Activated CD4-positive, alpha-beta memory T cell treated with anti-CD3 and anti-CD28 coated beads for 36 hours (primary cell): ENCODE results near the gene CCR6. TPM values are rescaled to one million over a fixed set of nuclear protein-coding genes. Genes with fewer than 3 reads are reported as not detected.
A peak's percentile ranks its signal among the peaks of the same experiment; 100 is the strongest.

Experiments used
- CTCF ChIA-PET: fragments of 350-600 bp; sonication (Branson Sonifier 250); formaldehyde crosslinking; loops from one replicate; lab custom pipeline; 2021; ENCODE audit warnings: antibody characterized with exemption, inconsistent platforms; lab: Charles Lee
- POLR2A ChIA-PET: fragments of 350-600 bp; sonication (Branson Sonifier 250); formaldehyde crosslinking; loops from one replicate; lab custom pipeline; 2021; ENCODE audit warnings: antibody characterized with exemption; lab: Charles Lee
- DNase-seq: peaks from one replicate; pipeline ENCODE4 v3.0.0-alpha.2; 2020
- H3K27ac Mint-ChIP-seq: one replicate; pipeline ENCODE4 v1.8.0; 2021; ENCODE audit warnings: mixed read lengths
- H3K27me3 Mint-ChIP-seq: one replicate; pipeline ENCODE4 v1.8.0; 2021; ENCODE audit warnings: mixed read lengths
- H3K36me3 Mint-ChIP-seq: one replicate; pipeline ENCODE4 v1.8.0; 2021; ENCODE audit warnings: mixed read lengths
- H3K4me1 Mint-ChIP-seq: one replicate; pipeline ENCODE4 v1.8.0; 2021; ENCODE audit warnings: low read depth, mixed read lengths
- H3K4me3 Mint-ChIP-seq: one replicate; pipeline ENCODE4 v1.8.0; 2021; ENCODE audit warnings: mild to moderate bottlenecking, mixed read lengths
- H3K9me3 Mint-ChIP-seq: one replicate; pipeline ENCODE4 v1.8.0; 2021; ENCODE audit warnings: mixed read lengths
- intact Hi-C: fragments of 100-400 bp; cut with micrococcal nuclease; formaldehyde crosslinking; loops from one replicate; pipeline ENCODE4 v1.15.1; 2023
- total RNA-seq, 2 experiments: library from RNA; stranded (reverse); gene quantifications; one replicate each; pipeline ENCODE4 v1.2.3, GENCODE V29; 2021

CCR6 gene
- total RNA-seq, 2 experiments from 2014 or later = 5.1 to 7.4 TPM

DNA sequence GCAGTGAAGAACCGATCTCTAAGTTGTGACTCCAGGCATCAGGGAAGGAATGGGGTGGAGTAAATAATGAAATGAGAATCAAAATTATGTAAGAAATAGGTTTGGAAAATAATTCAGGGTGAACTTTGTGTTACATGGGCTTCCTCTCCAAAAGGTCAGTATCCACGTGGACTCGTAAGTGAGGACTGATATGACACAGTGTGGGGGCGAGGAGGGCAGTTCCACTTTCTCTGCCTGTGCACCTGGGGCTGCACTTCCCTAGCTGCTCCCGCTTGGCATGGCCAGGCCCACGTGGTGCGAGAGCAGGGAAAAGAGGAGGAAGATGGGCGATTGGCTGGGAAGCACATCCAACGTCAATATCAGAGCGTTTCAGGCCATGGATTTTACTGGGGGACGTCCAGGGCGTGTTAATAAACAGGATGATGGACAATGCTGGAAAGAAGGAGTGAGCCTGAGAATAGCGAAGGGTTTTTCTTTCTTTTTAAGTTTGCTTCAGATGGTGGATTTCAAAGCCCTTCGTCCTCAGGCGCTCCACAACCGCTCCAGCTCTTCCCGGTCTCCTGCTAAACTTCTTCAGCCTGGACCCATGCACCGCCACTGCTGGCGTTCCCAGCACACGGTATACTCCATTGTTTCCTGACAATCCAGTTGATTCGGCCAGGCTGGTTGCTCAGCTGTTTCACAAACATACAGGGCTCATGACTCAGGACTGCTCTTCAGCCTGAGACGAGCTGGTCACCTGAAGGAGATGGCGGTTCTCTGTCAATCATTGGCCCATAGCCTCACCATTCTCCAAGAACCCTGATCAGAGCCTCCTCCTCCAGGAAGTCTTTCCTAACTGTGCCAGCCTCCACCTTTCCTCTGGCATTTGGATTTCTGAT, 11.8 kb downstream of the CCR6 start:
- Mint-ChIP-seq H3K27me3 (no peaks in the 10 kb centered on the region), H3K4me3 (no peak overlapping the region), H3K36me3 (peaks cover 1% of the 10 kb centered on the region), H3K9me3 (no peaks in the 10 kb centered on the region), H3K4me1 (peaks cover 46% of the 10 kb centered on the region), H3K27ac (no peak overlapping the region)
- no peak for DNase-seq
- ChIA-PET POLR2A (no interaction called here), CTCF (interaction anchor here (1.0 to 2.8 kb wide), 2 partner anchors 11 to 15 kb away, joined by 4 to 8 read pairs; partner anchors contain the start of gene CCR6)
- intact Hi-C loops = no loop called here

DNA sequence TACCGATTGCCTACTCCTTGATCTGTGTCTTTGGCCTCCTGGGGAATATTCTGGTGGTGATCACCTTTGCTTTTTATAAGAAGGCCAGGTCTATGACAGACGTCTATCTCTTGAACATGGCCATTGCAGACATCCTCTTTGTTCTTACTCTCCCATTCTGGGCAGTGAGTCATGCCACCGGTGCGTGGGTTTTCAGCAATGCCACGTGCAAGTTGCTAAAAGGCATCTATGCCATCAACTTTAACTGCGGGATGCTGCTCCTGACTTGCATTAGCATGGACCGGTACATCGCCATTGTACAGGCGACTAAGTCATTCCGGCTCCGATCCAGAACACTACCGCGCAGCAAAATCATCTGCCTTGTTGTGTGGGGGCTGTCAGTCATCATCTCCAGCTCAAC, 13.5 kb downstream of the CCR6 start:
- Mint-ChIP-seq H3K27ac (peak overlapping the region; percentile 8), H3K27me3 (no peaks in the 10 kb centered on the region), H3K9me3 (no peaks in the 10 kb centered on the region), H3K36me3 (peaks cover 1% of the 10 kb centered on the region), H3K4me3 (no peak overlapping the region), H3K4me1 (peaks cover 42% of the 10 kb centered on the region)
- ChIA-PET POLR2A (no interaction called here), CTCF (interaction anchor here (0.9 to 1.5 kb wide), 3 partner anchors 13 to 147 kb away, joined by 3 to 4 read pairs (median 4); partner anchors contain the start of gene CCR6)
- DNase-seq = peak; percentile 61
- intact Hi-C loops = no loop called here

DNA sequence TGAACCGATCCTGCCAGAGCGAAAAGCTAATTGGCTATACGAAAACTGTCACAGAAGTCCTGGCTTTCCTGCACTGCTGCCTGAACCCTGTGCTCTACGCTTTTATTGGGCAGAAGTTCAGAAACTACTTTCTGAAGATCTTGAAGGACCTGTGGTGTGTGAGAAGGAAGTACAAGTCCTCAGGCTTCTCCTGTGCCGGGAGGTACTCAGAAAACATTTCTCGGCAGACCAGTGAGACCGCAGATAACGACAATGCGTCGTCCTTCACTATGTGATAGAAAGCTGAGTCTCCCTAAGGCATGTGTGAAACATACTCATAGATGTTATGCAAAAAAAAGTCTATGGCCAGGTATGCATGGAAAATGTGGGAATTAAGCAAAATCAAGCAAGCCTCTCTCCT, 14.2 kb downstream of the CCR6 start:
- CTCF ChIA-PET = interaction anchor here (0.9 to 6.5 kb wide), 5 partner anchors 14 to 362 kb away, joined by 3 to 55 read pairs (median 4); partner anchors contain the start of genes CCR6 and CEP43
- intact Hi-C loops = no loop called here
- no peak overlapping the region for H3K27ac Mint-ChIP-seq
- POLR2A ChIA-PET = no interaction called here
- no peaks in the 10 kb centered on the region for H3K9me3 Mint-ChIP-seq
- peaks cover 1% of the 10 kb centered on the region for H3K36me3 Mint-ChIP-seq
- peak; percentile 9 for DNase-seq
- H3K4me3 Mint-ChIP-seq = no peak overlapping the region
- H3K4me1 Mint-ChIP-seq = peaks cover 46% of the 10 kb centered on the region
- H3K27me3 Mint-ChIP-seq = no peaks in the 10 kb centered on the region

DNA sequence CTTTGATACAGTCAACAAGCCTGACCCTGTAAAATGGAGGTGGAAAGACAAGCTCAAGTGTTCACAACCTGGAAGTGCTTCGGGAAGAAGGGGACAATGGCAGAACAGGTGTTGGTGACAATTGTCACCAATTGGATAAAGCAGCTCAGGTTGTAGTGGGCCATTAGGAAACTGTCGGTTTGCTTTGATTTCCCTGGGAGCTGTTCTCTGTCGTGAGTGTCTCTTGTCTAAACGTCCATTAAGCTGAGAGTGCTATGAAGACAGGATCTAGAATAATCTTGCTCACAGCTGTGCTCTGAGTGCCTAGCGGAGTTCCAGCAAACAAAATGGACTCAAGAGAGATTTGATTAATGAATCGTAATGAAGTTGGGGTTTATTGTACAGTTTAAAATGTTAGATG, 15.0 kb downstream of the CCR6 start:
- ChIA-PET POLR2A (no interaction called here), CTCF (interaction anchor here (1.0 to 6.5 kb wide), 4 partner anchors 11 to 363 kb away, joined by 3 to 55 read pairs (median 6); partner anchors contain the start of gene CEP43)
- Mint-ChIP-seq H3K4me3 (no peak overlapping the region), H3K36me3 (peaks cover 1% of the 10 kb centered on the region), H3K4me1 (peaks cover 49% of the 10 kb centered on the region), H3K27me3 (no peaks in the 10 kb centered on the region), H3K27ac (no peak overlapping the region), H3K9me3 (no peaks in the 10 kb centered on the region)
- intact Hi-C loops = loop anchor here (2.0 kb wide), 1 partner anchor 19 kb away; no protein-coding TSS in a partner anchor
- no peak for DNase-seq

DNA sequence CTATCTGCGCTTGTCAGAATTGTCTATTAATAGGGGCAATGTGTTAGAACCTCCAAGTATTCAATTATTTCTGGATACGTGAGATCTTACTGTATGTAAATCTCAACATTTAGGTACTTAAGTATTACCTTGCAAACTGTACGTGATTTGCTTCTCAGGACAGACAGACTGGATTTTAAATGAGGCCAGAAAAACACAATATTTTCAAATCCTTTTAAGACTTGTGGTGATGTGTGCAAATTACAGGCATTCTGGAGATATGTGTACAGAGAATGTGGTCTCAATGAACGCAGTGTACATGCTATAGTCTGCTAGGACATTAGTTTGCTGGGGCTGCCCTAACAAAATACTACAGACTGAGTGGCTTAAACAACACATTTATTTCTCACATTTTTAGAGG, 16.9 kb downstream of the CCR6 start:
- Mint-ChIP-seq H3K4me1 (peaks cover 49% of the 10 kb centered on the region), H3K27ac (no peak overlapping the region), H3K9me3 (no peaks in the 10 kb centered on the region), H3K4me3 (no peak overlapping the region), H3K27me3 (no peaks in the 10 kb centered on the region), H3K36me3 (no peaks in the 10 kb centered on the region)
- CTCF ChIA-PET = interaction anchor here (1.0 to 6.5 kb wide), 4 partner anchors 150 to 373 kb away, joined by 3 to 55 read pairs (median 18); no protein-coding TSS in a partner anchor
- POLR2A ChIA-PET = no interaction called here
- intact Hi-C loops = loop anchor here (2.0 kb wide), 2 partner anchors 21 to 141 kb away; partner anchors contain the start of gene CEP43
- DNase-seq = no peak

DNA sequence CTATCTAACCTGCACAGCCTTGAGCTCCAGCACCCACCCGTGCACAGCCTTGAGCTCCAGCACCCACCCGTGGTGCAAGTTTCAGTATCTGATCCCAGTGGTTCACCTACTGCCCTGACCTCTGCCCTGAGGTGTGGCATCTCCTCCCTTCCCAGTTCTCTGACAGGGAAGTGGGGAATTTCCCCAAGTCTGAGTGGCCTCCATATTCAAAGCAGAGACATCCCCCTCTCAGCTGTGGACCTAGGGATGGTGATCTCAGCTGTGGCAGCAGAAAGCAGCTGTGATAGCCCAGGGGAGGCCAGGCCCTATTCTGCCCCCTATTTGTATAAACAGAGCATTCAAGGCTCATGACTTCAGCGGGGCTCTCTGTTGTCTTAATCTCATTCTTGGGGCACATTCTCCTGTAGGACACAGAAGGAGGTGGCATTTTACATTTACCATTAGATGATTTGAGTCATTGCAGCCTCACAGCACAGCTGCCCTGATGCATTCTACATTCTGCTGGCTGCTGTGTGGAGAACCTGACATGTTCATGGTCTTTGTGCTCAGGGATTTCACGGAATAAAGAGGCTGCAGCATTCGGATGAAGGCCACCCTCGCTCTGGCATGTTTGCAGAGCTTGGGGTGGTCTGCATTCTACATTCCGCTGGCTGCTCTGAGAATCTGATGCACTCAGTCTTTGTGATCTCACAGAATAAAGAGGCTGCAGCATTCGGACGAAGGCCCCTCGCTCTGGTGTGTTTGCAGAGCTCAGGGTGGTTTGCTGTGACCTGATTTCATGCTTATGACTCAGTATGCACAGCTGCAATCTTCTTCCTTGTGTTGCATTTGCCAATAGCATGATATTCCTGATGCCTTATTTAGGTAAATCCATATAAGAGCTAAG, 17.9 kb downstream of the CCR6 start:
- DNase-seq = no peak
- Mint-ChIP-seq H3K4me3 (no peak overlapping the region), H3K4me1 (peaks cover 47% of the 10 kb centered on the region), H3K9me3 (no peaks in the 10 kb centered on the region), H3K27me3 (no peaks in the 10 kb centered on the region), H3K36me3 (no peaks in the 10 kb centered on the region), H3K27ac (no peak overlapping the region)
- ChIA-PET POLR2A (no interaction called here), CTCF (interaction anchor here (0.5 to 6.5 kb wide), 20 partner anchors 11 to 652 kb away, joined by 3 to 55 read pairs (median 4); partner anchors contain the start of genes CCR6, CEP43 and RNASET2)
- intact Hi-C loops = loop anchor here (2.0 kb wide), 1 partner anchor 142 kb away; the partner anchor contains the start of gene CEP43

DNA sequence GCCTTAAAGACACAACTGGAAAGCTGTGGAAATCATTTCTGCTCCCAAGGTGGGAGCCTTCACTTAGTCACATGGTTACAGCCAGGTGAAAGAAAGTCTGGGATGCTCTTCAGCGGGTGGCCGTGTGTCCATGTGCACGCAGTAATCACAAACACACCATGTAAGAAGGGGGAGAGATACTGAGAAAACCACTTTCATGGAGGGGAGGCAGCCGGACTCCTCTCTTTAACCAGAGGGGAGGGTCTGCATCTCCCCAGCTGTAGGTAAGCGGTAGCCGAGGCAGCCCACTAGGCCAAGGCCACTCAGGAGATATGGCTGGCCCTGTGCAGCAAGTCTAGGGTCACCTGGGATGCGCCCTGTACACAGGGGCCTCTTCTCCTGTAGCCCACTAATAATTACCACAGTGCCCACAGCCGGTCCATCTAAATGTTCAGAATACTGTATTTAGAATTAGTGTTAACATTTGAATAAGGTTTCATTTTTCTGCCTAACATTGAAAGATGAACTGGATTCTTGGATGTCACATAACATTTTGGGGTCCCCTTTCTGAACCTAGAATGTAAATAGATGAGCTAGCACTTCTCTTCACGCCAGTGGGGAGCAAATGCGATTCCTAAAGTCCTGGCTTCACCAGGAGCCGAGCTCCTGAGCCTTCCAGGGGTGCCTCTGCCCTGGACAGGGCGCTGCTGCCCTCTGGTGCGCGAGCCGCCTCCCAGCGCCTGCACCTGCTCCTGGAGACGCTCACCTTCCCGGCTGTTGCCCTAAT, 19.0 kb downstream of the CCR6 start:
- POLR2A ChIA-PET = no interaction called here

DNA sequence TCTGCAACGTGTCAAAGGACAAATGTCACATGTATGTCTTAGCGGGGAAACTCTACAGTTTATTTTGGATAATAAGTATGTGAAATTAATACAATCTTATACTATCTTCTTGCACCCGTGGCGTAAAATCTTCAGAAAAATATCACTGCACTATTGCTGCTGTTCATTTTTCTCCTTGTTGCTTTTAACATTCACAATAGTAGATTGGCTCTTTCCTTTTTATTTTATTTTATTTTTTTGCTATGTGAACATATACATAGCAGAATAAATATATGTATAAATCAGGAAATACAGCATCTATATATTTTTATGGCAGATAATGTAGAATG, 19.5 kb downstream of the CCR6 start:
- Mint-ChIP-seq H3K4me3 (no peak overlapping the region), H3K27ac (no peak overlapping the region), H3K9me3 (no peaks in the 10 kb centered on the region), H3K27me3 (no peaks in the 10 kb centered on the region), H3K4me1 (peaks cover 32% of the 10 kb centered on the region), H3K36me3 (no peaks in the 10 kb centered on the region)
- DNase-seq = no peak
- ChIA-PET CTCF (interaction anchor here (0.8 to 6.5 kb wide), 22 partner anchors 10 to 367 kb away, joined by 3 to 55 read pairs (median 4); partner anchors contain the start of genes CEP43 and RNASET2), POLR2A (no interaction called here)
- intact Hi-C loops = loop anchor here (1.0 kb wide), 3 partner anchors 62 to 367 kb away; no protein-coding TSS in a partner anchor

More for the DNA sequence above, 19.0 kb downstream of the CCR6 start:
- Mint-ChIP-seq H3K4me3 (no peak overlapping the region), H3K27me3 (no peaks in the 10 kb centered on the region), H3K27ac (no peak overlapping the region), H3K4me1 (peaks cover 37% of the 10 kb centered on the region), H3K36me3 (no peaks in the 10 kb centered on the region), H3K9me3 (no peaks in the 10 kb centered on the region)
- DNase-seq = peak; percentile 71
- intact Hi-C loops = loop anchor here (1.0 to 2.0 kb wide), 4 partner anchors 62 to 367 kb away; partner anchors contain the start of gene CEP43
- CTCF ChIA-PET = interaction anchor here (0.5 to 6.5 kb wide), 29 partner anchors 9 to 653 kb away, joined by 3 to 55 read pairs (median 4); partner anchors contain the start of genes CCR6, CEP43 and RNASET2

DNA sequence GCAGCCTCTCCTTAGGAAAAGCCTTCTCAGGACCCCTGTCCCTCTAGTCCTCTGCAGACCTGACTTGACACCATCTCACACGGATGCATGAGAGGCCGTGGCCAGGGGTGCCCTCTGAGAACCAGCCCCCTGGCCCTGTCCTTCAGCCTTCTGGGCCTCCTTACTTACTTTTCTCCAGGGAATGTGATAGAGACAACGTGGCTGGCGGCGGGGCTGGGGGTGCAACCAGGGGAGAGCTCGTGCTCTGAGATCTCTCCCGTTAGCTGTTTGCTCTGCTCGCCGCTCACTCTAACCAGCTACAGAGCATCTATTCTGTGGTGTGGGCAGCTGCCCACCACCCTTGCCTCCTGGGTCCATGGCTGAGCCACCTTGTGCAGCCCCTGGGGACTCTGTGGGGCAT, 20.1 kb downstream of the CCR6 start:
- POLR2A ChIA-PET = no interaction called here
- H3K4me1 Mint-ChIP-seq = peaks cover 27% of the 10 kb centered on the region
- CTCF ChIA-PET = interaction anchor here (0.9 to 6.5 kb wide), 5 partner anchors 13 to 368 kb away, joined by 5 to 55 read pairs (median 17); partner anchors contain the start of gene CEP43
- no peaks in the 10 kb centered on the region for H3K27me3 Mint-ChIP-seq
- DNase-seq = no peak
- H3K4me3 Mint-ChIP-seq = no peak overlapping the region
- H3K36me3 Mint-ChIP-seq = no peaks in the 10 kb centered on the region
- H3K27ac Mint-ChIP-seq = no peak overlapping the region
- intact Hi-C loops = no loop called here
- H3K9me3 Mint-ChIP-seq = no peaks in the 10 kb centered on the region

DNA sequence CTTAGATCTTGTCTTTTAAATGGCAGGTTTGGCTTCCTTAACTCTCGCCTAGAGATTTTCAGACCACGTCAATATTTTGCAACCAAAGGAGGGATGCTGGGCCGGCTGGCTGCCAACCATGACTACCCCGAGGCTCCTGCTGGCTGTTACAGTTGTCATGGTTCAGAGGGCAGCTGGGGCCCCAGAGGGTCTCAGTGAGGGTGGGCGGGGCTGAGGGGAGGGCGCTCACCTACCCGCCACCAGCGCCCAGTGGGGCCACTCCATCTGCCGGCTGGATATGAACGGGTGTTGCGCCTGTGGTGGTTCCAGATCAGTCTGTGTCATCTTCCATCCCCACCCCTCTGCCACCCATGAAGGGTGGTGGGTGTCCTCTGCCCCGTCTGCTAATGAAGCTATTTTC, 22.6 kb downstream of the CCR6 start:
- POLR2A ChIA-PET = no interaction called here
- Mint-ChIP-seq H3K4me3 (no peak overlapping the region), H3K4me1 (peaks cover 15% of the 10 kb centered on the region), H3K9me3 (no peaks in the 10 kb centered on the region), H3K36me3 (no peaks in the 10 kb centered on the region), H3K27me3 (no peaks in the 10 kb centered on the region), H3K27ac (no peak overlapping the region)
- no peak for DNase-seq
- CTCF ChIA-PET = interaction anchor here (1.1 to 1.7 kb wide), 2 partner anchors 156 to 370 kb away, joined by 3 to 6 read pairs; no protein-coding TSS in a partner anchor
- intact Hi-C loops = no loop called here

DNA sequence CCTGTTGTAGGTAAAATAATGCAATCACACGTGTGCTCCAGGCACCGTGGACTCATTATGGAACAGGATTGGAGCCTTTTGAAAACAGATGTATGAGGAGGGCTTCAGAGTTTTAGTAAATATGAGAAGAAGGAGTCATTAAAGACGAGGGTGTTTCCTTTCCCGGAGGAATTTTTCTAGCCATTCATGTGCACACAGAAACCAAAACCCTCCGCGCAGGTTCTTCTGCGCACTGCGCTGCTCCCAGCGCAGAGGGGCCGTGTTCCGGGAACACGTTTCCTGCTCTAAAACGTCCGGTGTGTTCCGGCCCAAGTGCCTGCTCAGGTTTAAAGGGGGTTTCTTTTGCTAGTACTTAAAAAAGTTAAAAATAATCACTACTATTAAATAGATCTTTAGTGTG, 23.2 kb downstream of the CCR6 start:
- Mint-ChIP-seq H3K9me3 (no peaks in the 10 kb centered on the region), H3K4me1 (peaks cover 18% of the 10 kb centered on the region), H3K27me3 (no peaks in the 10 kb centered on the region), H3K27ac (no peak overlapping the region), H3K36me3 (no peaks in the 10 kb centered on the region), H3K4me3 (no peak overlapping the region)
- no peak for DNase-seq
- ChIA-PET POLR2A (no interaction called here), CTCF (interaction anchor here (0.6 to 1.7 kb wide), 3 partner anchors 156 to 371 kb away, joined by 3 to 6 read pairs (median 5); no protein-coding TSS in a partner anchor)
- intact Hi-C loops = no loop called here
